GM12878 (cell line): ENCODE measurements around the gene DDX39A. TPM values are rescaled to one million over a fixed set of nuclear protein-coding genes. Genes with fewer than 3 reads are reported as not detected.

ENCODE experiments used
- ATAC-seq: fragments of 200-7000 bp; cut with Tn5 transposase; 3 replicates; pipeline ENCODE4 v1.9.1; 2020; ENCODE audit warnings: mild to moderate bottlenecking, moderate library complexity
- BruUV-seq: library from RNA; stranded (reverse); fragments of 400-500 nt; replicated peaks from 2 replicates; lab custom pipeline; 2021; lab: Mats Ljungman, UMichigan
- CTCF ChIA-PET: fragments of 300-600 bp; sonication (Branson Sonifier 250); formaldehyde crosslinking; extraction: SDS; loops from one replicate; lab custom pipeline; 2021; ENCODE audit warnings: inconsistent platforms; lab: Yijun Ruan, JAX
- POLR2A ChIA-PET: fragments of 350-600 bp; formaldehyde crosslinking; extraction: SDS; loops from one replicate; lab custom pipeline; 2021; ENCODE audit warnings: inconsistent platforms; lab: Charles Lee
- RAD21 ChIA-PET: fragments of 300-600 bp; sonication (Branson Sonifier 250); formaldehyde crosslinking; loops from one replicate; lab custom pipeline; 2023; ENCODE audit warnings: antibody characterized with exemption; ENCODE audit not compliant: unreplicated experiment; lab: Charles Lee
- SMC1A ChIA-PET: fragments of 300-600 bp; sonication (Branson Sonifier 250); formaldehyde crosslinking; loops from one replicate; lab custom pipeline; 2023; ENCODE audit not compliant: unreplicated experiment, uncharacterized antibody; lab: Charles Lee
- DNase-seq: peaks from one replicate; pipeline ENCODE4 v3.0.0-alpha.2; 2011; ENCODE audit warnings: low read depth, low spot score
- FAIRE-seq: peaks from 3 replicates; lab custom pipeline; 2011; peaks lifted over from hg19 to GRCh38; lab: Jason Lieb, UNC
- H2AFZ ChIP-seq: 2 replicates; pipeline ENCODE4 v1.6.0; 2011; ENCODE audit warnings: low read depth, low read length, control low read depth; ENCODE audit not compliant: control insufficient read depth
- H3K27ac ChIP-seq: 2 replicates; pipeline ENCODE4 v1.5.1; 2011; ENCODE audit warnings: control low read depth; ENCODE audit not compliant: control insufficient read depth, insufficient read depth
- H3K27me3 ChIP-seq, 2 experiments: replicated peaks in 1 of 2; 2 replicates each; pipeline versions ENCODE4 v1.6.0 to v1.6.1; 2011; ENCODE audit warnings: low read length in 1 of 2; ENCODE audit not compliant: control insufficient read depth in 2 of 2, insufficient read depth in 2 of 2
- H3K36me3 ChIP-seq, 2 experiments: 2 replicates each; pipeline ENCODE4 v1.5.1; 2011; ENCODE audit warnings: low read length in 1 of 2; ENCODE audit not compliant: control insufficient read depth in 2 of 2, insufficient read depth in 2 of 2
- H3K4me1 ChIP-seq: 2 replicates; pipeline ENCODE4 v1.6.1; 2011; ENCODE audit warnings: mild to moderate bottlenecking, low read length, moderate library complexity, mixed read lengths; ENCODE audit not compliant: control insufficient read depth, insufficient read depth
- H3K4me2 ChIP-seq: 2 replicates; pipeline ENCODE4 v1.6.0; 2011; ENCODE audit warnings: control low read depth; ENCODE audit not compliant: control insufficient read depth, insufficient read depth
- H3K4me3 ChIP-seq: fragments of 200-600 bp; sonication (generic); 2 replicates; pipeline ENCODE4 v1.5.1; 2016
- H3K79me2 ChIP-seq: 2 replicates; pipeline ENCODE4 v1.6.0; 2011; ENCODE audit warnings: low read length; ENCODE audit not compliant: control insufficient read depth, insufficient read depth
- H3K9ac ChIP-seq: 2 replicates; pipeline ENCODE4 v1.8.0; 2011; ENCODE audit warnings: low read length, control low read depth, mixed read lengths; ENCODE audit not compliant: control insufficient read depth, insufficient read depth
- H3K9me3 ChIP-seq: replicated peaks from 3 replicates; pipeline ENCODE4 v1.5.1; 2011; ENCODE audit warnings: mild to moderate bottlenecking, low read length; ENCODE audit not compliant: control insufficient read depth, insufficient read depth
- H4K20me1 ChIP-seq: 2 replicates; pipeline ENCODE4 v1.6.0; 2011; ENCODE audit not compliant: control insufficient read depth, insufficient read depth
- BMI1 ChIP-seq: fragments of 450-650 bp; IDR thresholded peaks from 2 replicates; pipeline ENCODE4 v1.6.1; 2016; ENCODE audit warnings: mild to moderate bottlenecking, moderate library complexity, borderline replicate concordance
- BRCA1 ChIP-seq: IDR thresholded peaks from 2 replicates; pipeline ENCODE4 v1.6.1; 2011; ENCODE audit warnings: low read depth, low read length, improper control_type of control experiment
- E4F1 ChIP-seq: fragments of 450-650 bp; IDR thresholded peaks from 2 replicates; pipeline ENCODE4 v1.6.1; 2018; ENCODE audit warnings: borderline replicate concordance, mild to moderate bottlenecking; ENCODE audit not compliant: partially characterized antibody
- POLR2A ChIP-seq: IDR thresholded peaks from 2 replicates; pipeline ENCODE4 v1.6.1; 2011; ENCODE audit warnings: low read depth, mild to moderate bottlenecking, low read length
- YY1 ChIP-seq: IDR thresholded peaks from 2 replicates; pipeline ENCODE4 v1.6.1; 2011; ENCODE audit warnings: low read depth, mild to moderate bottlenecking, low read length
- ZBTB33 ChIP-seq: fragments of 450-650 bp; IDR thresholded peaks from 2 replicates; pipeline ENCODE4 v1.6.1; 2017; ENCODE audit warnings: mild to moderate bottlenecking
- WGBS: methylation state at CpG from one replicate; pipeline ENCODE4 v1.1.6; 2016; ENCODE audit warnings: low lambda C conversion rate; ENCODE audit not compliant: insufficient replicate concordance, insufficient coverage; ENCODE audit errors: missing lambda C conversion rate; 5-methylcytosine and 5-hydroxymethylcytosine counted together
- in situ Hi-C: fragments of 300-500 bp; cut with MboI; formaldehyde crosslinking; loops from 9 replicates; pipeline ENCODE4 v1.14.3; 2018; ENCODE audit warnings: mixed read lengths
- intact Hi-C: fragments of 100-400 bp; cut with micrococcal nuclease; formaldehyde crosslinking; loops from one replicate; pipeline ENCODE4 v1.14.2; 2022; ENCODE audit not compliant: unreplicated experiment
- polyA plus RNA-seq, 11 experiments: library from polyadenylated mRNA; depleted of rRNA in 4 of 11; unstranded in 6 of 11; stranded (reverse) in 5 of 11; fragments of >200 nt; fragmentation: Nextera tagmentation in 4 of 11; fragmentation: Illumina TruSeq in 1 of 11; extraction: Ambion mirVana in 4 of 11; extraction: Trizol in 1 of 11; gene quantifications; 1 replicate in 1 of 11; 2 replicates in 10 of 11; pipeline versions ENCODE4 v1.2.1 to v1.2.3, GENCODE V29; 2011 to 2016; ENCODE audit warnings: inconsistent platforms in 2 of 11, missing spikeins in 2 of 11, low read depth in 1 of 11
- total RNA-seq, 4 experiments: library from RNA; depleted of rRNA in 3 of 4; stranded (reverse); fragments of >200 nt in 3 of 4; fragmentation: Illumina TruSeq in 1 of 4; extraction: Trizol in 1 of 4; gene quantifications; 2 replicates each; pipeline versions ENCODE4 v1.2.1 to v1.2.3, GENCODE V29; 2013 to 2021

Gene DDX39A
- total and polyA plus RNA-seq, 10 of the 15 experiments (the other 5 are each of a cell fraction or from before 2014, with no cell fraction given), result 113 to 378 (median 224) TPM

DNA sequence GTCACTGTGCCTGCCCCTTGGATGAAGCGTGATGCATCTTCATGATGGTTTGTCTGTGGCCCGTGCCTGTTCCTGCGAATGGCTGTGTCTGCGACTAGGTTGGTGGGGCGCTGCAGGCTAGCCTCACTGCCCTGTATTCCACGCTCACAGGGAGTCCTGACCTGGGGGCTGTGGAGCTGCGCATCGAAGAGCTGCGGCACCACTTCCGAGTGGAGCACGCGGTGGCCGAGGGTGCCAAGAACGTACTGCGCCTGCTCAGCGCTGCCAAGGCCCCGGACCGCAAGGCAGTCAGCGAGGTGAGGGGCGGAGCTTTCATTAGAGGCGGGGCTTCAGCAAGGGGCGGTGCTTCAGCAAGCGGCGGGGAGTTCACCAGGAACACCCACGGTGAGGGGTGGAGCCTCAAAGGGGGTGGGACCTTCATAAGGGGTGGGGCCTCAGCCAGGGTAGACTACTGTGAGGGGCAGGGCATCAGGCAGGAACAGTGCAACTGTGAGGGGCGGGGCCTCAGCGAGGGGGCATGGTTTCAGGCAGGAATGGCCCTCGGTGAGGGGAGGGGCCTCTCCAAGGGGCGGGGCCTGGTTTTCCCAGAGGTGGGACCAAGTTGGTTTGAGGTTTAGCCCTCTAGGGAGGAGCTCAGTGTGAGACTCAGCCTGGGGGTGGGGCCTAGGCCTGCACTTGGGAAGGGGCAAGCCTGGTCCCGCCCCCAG, 31.2 kb upstream of the DDX39A start:
- ChIA-PET SMC1A (no interaction called here), CTCF (no interaction called here), POLR2A (no interaction called here), RAD21 (no interaction called here)
- ATAC-seq (peak; percentile 94), DNase-seq (no peak), FAIRE-seq (no peak)
- Histone ChIP-seq H3K9me3 (no peaks in the 10 kb centered on the region; the same call in 2 of the 3 replicates), H3K9ac (no peak overlapping the region), H2AFZ (no peak overlapping the region), H3K27me3 (no peaks in the 10 kb centered on the region), H3K36me3 (peaks cover 24 to 30% of the 10 kb centered on the region in 2 experiments), H3K27ac (no peak overlapping the region), H3K4me1 (no peaks in the 10 kb centered on the region), H3K4me3 (no peak overlapping the region), H3K79me2 (no peaks in the 10 kb centered on the region), H4K20me1 (no peaks in the 10 kb centered on the region; the same call in 1 of the 2 replicates), H3K4me2 (no peak overlapping the region)
- intact Hi-C loops, result no loop called here
- BruUV-seq, result no TSS peak
- in situ Hi-C loops, result no loop called here
- TF ChIP-seq BRCA1 (no peak), E4F1 (no peak), POLR2A (peak; percentile 40; the same call in 1 of the 2 replicates), BMI1 (no peak), YY1 (no peak), ZBTB33 (0 out of 2 replicates have a peak, but pooled peaks have one; percentile 61)
- WGBS, result 91% methylated on average over 30 of the region's 30 CpGs
